ENCODE data around the gene PHF24. TPM values are rescaled to one million over a fixed set of nuclear protein-coding genes. Genes with fewer than 3 reads are reported as not detected.

PHF24 gene
- total and polyA plus RNA-seq, 2 of the 13 experiments (the other 11 are each of a cell fraction or from before 2014, with no cell fraction given), result 0.05 TPM; not detected in 1

DNA sequence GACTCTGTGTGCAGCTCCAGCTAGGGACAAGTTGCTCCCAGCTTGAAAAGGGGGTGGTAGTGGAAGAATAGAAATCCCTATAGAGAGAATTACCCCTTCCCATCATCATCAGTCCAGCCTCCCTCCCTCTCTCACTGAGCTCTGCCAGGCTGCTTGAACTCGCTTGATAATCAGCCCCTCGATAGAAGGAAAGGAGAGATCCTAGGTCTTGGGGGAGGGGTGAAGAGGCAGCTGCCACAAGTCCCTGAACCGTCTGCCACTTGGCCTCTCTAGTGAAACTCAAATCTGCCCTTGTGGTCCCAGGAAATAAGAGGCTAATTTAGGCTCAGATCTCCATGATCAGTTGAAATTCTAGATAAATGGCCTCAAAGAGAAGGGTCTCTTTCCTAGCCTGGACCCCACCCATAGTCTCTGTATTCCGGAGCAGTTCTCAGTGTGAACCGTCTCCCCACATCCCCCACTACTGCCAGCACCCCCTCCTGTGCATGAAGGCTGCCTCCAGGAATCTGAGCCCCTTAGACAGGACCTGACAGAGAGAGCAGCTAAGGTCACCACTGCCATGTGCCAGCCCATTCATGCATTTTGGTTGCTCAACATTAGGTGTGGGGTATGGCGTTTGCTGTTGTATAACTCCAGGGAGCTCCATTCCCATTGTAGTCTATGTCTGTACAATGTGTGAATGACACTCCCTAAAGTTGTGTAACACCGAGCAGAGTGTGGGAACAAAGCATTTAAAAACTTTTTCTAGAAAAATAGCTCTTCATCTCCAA, 37.0 kb downstream of the PHF24 start (continued):
- TF ChIP-seq ZNF543 (CRISPR knock-in tag; IDR thresholded peaks at IDR 0.05) (no peak), GABPA (IDR thresholded peaks at IDR 0.05; ENCODE audit: low read depth, low read length) (no peak), GABPA (CRISPR knock-in tag; IDR thresholded peaks at IDR 0.05; ENCODE audit: low read depth) (no peak), ZKSCAN1 (IDR thresholded peaks at IDR 0.05; ENCODE audit: low read length) (no peak)
- TF ChIP-seq, protein P1, sequence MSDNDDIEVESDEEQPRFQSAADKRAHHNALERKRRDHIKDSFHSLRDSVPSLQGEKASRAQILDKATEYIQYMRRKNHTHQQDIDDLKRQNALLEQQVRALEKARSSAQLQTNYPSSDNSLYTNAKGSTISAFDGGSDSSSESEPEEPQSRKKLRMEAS (IDR thresholded peaks at IDR 0.05), result peak; percentile 27; the same call in 1 of the 2 replicates

DNA sequence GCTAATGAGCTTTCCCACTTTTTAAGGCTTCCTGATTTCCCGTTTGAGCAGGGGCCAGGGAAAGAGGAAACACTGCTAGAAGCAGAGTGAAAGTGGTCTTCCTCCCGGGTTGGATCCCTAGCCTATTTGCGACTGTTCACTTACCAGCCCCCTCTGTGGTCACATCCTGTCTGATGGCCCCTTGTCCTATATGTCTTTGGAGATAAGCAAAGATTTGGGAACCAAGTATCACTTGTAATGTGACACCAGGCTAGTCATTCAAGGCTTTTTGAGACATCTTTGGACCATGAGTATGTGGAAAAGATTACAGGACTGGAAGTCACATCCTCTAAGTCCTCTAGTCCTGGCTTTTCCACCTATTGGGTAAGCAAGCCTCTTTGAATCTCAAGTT, 37.6 kb downstream of the PHF24 start:
- in situ Hi-C loops (cut with HindIII; ENCODE audit: extremely low pct_ligation_motif_present, low pct_unique_long_range_greater_than_20kb) (no loop called here), intact Hi-C loops (cut with micrococcal nuclease; ENCODE audit: unreplicated experiment) (no loop called here)
- ATAC-seq (no peak), FAIRE-seq (no peak), DNase-seq (ENCODE audit: low spot score) (no peak)
- no peaks in the 10 kb centered on the region for H4K20me1 ChIP-seq (ENCODE audit: insufficient read depth, low read length)
- CTCF ChIA-PET (ENCODE audit: low intra/inter-chr PET ratio, low total read pairs), result no interaction called here
- no peaks in the 10 kb centered on the region for H3K36me3 ChIP-seq (replicated peaks in 1 of 2; ENCODE audit: control insufficient read depth in 1 of 2, insufficient read depth in 2 of 2, low read length in 2 of 2)
- TF ChIP-seq KDM1A (CRISPR knock-in tag; IDR thresholded peaks at IDR 0.05) (no peak), ARID2 (CRISPR knock-in tag; IDR thresholded peaks at IDR 0.05; ENCODE audit: borderline replicate concordance) (no peak), SOX6 (IDR thresholded peaks at IDR 0.05) (no peak), SOX6 (CRISPR knock-in tag; IDR thresholded peaks at IDR 0.05) (0 out of 2 replicates have a peak, but pooled peaks have one; percentile 1), SIX4 (CRISPR knock-in tag; IDR thresholded peaks at IDR 0.05) (0 out of 2 replicates have a peak, but pooled peaks have one; percentile 23), ZNF841 (CRISPR knock-in tag; IDR thresholded peaks at IDR 0.05; ENCODE audit: borderline replicate concordance) (no peak), NPAS2 (CRISPR knock-in tag; IDR thresholded peaks at IDR 0.05; ENCODE audit: borderline replicate concordance) (no peak)
- no peak overlapping the region for H3K27ac ChIP-seq (ENCODE audit: extremely low read length, insufficient read depth, low read length)
- no peaks in the 10 kb centered on the region for H3K27me3 ChIP-seq (ENCODE audit: control insufficient read depth in 1 of 2, insufficient read depth in 2 of 2, low read length in 2 of 2)
- no peaks in the 10 kb centered on the region for H3K9me3 ChIP-seq (ENCODE audit: low read length)
- WGBS (ENCODE audit: low lambda C conversion rate), result 29% methylated on average over 3 of the region's 3 CpGs
- H3K4me1 ChIP-seq (ENCODE audit: insufficient read depth, low read length), result peaks cover 39% of the 10 kb centered on the region
- H2AFZ ChIP-seq (ENCODE audit: low read length), result no peak overlapping the region
- BruUV-seq (replicated peaks), result no TSS peak
- peak overlapping the region; percentile 23; the same call in 1 of the 2 replicates for H3K4me2 ChIP-seq (ENCODE audit: low read depth, low read length)
- no peaks in the 10 kb centered on the region for H3K79me2 ChIP-seq (ENCODE audit: insufficient read depth, low read length)
- H3K9ac ChIP-seq (ENCODE audit: insufficient read depth, low read depth, low read length), result no peak overlapping the region
- POLR2A ChIA-PET, result no interaction called here
- H3K4me3 ChIP-seq (replicated peaks in 1 of 3; ENCODE audit: insufficient read depth in 1 of 3, low read depth in 2 of 3, low read length in 3 of 3), result no peak overlapping the region
